ENCODE results near the gene DDAH1. TPM values are rescaled to one million over a fixed set of nuclear protein-coding genes. Genes with fewer than 3 reads are reported as not detected.

Gene DDAH1
- total and polyA plus RNA-seq, 2 of the 4 experiments (the other 2 are of a cell fraction): 78.0 to 94.5 TPM

GRCh38 chr1:85351202-85351828 is 113.6 kb downstream of the DDAH1 start:
- Histone ChIP-seq H3K14ac (replicated peaks; ENCODE audit: low read depth, low read length) (no peak overlapping the region), H3K79me1 (ENCODE audit: low read depth in 1 of 2, low read length in 2 of 2) (peaks cover 29 to 55% of the 10 kb centered on the region in 2 experiments), H3K56ac (ENCODE audit: extremely low read depth, insufficient read depth, low read length) (no peak overlapping the region), H3K4me3 (ENCODE audit: insufficient read depth, low read depth, low read length) (no peak overlapping the region), H3K4me2 (ENCODE audit: low read depth, low read length) (no peak overlapping the region), H4K8ac (ENCODE audit: low read depth in 2 of 2, low read length in 2 of 2) (no peak overlapping the region), H2BK5ac (ENCODE audit: low read depth, low read length, poor library complexity, severe bottlenecking) (no peak overlapping the region), H3K9ac (ENCODE audit: low read depth, low read length) (no peak overlapping the region), H2BK20ac (ENCODE audit: low read depth, low read length) (no peak overlapping the region), H3K4me1 (ENCODE audit: control insufficient read depth, insufficient read depth, low read length) (peaks cover 2% of the 10 kb centered on the region; the same call in 1 of the 2 replicates), H3K9me1 (ENCODE audit: insufficient read depth, low read length) (peaks cover 3% of the 10 kb centered on the region; the same call in 1 of the 2 replicates), H3K36me3 (ENCODE audit: control insufficient read depth, insufficient read depth, low read length) (peaks cover 19% of the 10 kb centered on the region), H3K23ac (ENCODE audit: low read depth, low read length) (no peak overlapping the region), H2BK15ac (ENCODE audit: low read depth, low read length) (no peak overlapping the region), H3K27ac (ENCODE audit: insufficient read depth, low read length) (no peak overlapping the region), H2AK9ac (replicated peaks; ENCODE audit: low read depth, low read length, poor library complexity) (no peak overlapping the region), H4K91ac (ENCODE audit: insufficient read depth, low read depth, low read length) (no peak overlapping the region), H2BK120ac (ENCODE audit: low read depth, low read length) (no peak overlapping the region), H3K27me3 (ENCODE audit: control insufficient read depth, insufficient read depth, low read length) (no peaks in the 10 kb centered on the region), H3K18ac (ENCODE audit: low read depth, low read length) (no peak overlapping the region), H2AK5ac (ENCODE audit: low read depth, low read length) (no peak overlapping the region), H3K9me3 (ENCODE audit: control insufficient read depth, insufficient read depth, low read length) (no peaks in the 10 kb centered on the region), H4K5ac (ENCODE audit: low read depth, low read length) (no peak overlapping the region), H3K4ac (ENCODE audit: low read depth, low read length) (no peak overlapping the region), H2AFZ (replicated peaks; ENCODE audit: low read length, poor library complexity) (no peak overlapping the region), H4K20me1 (ENCODE audit: insufficient read depth, low read length) (no peaks in the 10 kb centered on the region)
- DNase-seq (no peak), ATAC-seq (ENCODE audit: low read depth) (no peak)
- ChIA-PET POLR2A (ENCODE audit: unreplicated experiment) (no interaction called here), CTCF (interaction anchor here (0.6 kb wide), 1 partner anchor 25 kb away, joined by 3 read pairs; no protein-coding TSS in a partner anchor)
- dilution Hi-C loops (cut with HindIII; ENCODE audit: low sequenced_read_pairs, unreplicated experiment) (no loop called here), in situ Hi-C loops (cut with MboI; ENCODE audit: low sequenced_read_pairs) (no loop called here), intact Hi-C loops (cut with micrococcal nuclease) (no loop called here)
- BruUV-seq (replicated peaks): no TSS peak
- no peak for TF ChIP-seq MAZ (IDR thresholded peaks at IDR 0.05; ENCODE audit: borderline replicate concordance, low read depth, low read length)
- TF ChIP-seq MXI1 (IDR thresholded peaks at IDR 0.05; ENCODE audit: borderline replicate concordance, low read depth, low read length): no peak
- no peak for TF ChIP-seq CTCF (conservative IDR thresholded peaks at IDR 0.05; ENCODE audit: low read depth, low read length)
- TF ChIP-seq SMC3 (IDR thresholded peaks at IDR 0.05; ENCODE audit: low read depth, low read length): no peak
- no peak for TF ChIP-seq RCOR1 (IDR thresholded peaks at IDR 0.05; ENCODE audit: insufficient replicate concordance, low read length)
- TF ChIP-seq BHLHE40 (IDR thresholded peaks at IDR 0.05; ENCODE audit: low read depth, low read length): no peak
- no peak for TF ChIP-seq CHD1 (IDR thresholded peaks at IDR 0.05; ENCODE audit: low read depth, low read length)
- TF ChIP-seq RAD21 (IDR thresholded peaks at IDR 0.05; ENCODE audit: low read length): no peak
- no peak for TF ChIP-seq POLR2A (IDR thresholded peaks at IDR 0.05; ENCODE audit: low read depth, low read length)
- no peak for TF ChIP-seq USF2 (IDR thresholded peaks at IDR 0.05; ENCODE audit: low read depth, low read length)
- no peak for TF ChIP-seq NFE2L2 (IDR thresholded peaks at IDR 0.05; ENCODE audit: low read depth, low read length)
- WGBS, 2 experiments (ENCODE audit: extremely low coverage in 2 of 2, insufficient read length in 1 of 2): no CpG with 5 or more reads among the region's 3 CpGs
